Measurements from ENCODE around the gene PIGX.

Gene PIGX

GRCh38 chr3:196711838-196712513, at the start of gene PIGX, which contains the start of gene CEP19:
Gene PIGX, plus strand, starts transcription at chr3:196712377.
Gene CEP19, minus strand, starts transcription at chr3:196712250. Its CDS starts 3,593 bp downstream, at chr3:196708657.
- H3K9me3 ChIP-seq (replicated peaks in 1 of 11), result no peaks in the 10 kb centered on the region
- no peak for TF ChIP-seq Cebpa-rat (IDR thresholded peaks at IDR 0.05)
- peak within 1 kb of the TSS; percentile 79 to 92 (median 82) for H3K4me3 ChIP-seq
- peak within 1 kb of the TSS; percentile 73 to 95 (median 85) for H3K4me2 ChIP-seq
- peak within 1 kb of the TSS; percentile 69 to 92 (median 87); a peak in 21 of 22 replicates for H3K27ac ChIP-seq
- H3K9ac ChIP-seq, result peak within 1 kb of the TSS; percentile 83 to 94 (median 89)
- H3K4me1 ChIP-seq, result peaks cover 21 to 53% (median 27%) of the 10 kb centered on the region in 10 experiments
- H3K27me3 ChIP-seq, result no peaks in the 10 kb centered on the region
- peaks cover 0 to 7% (median 0%) of the 10 kb centered on the region in 11 experiments; a peak in 2 of 22 replicates for H4K20me1 ChIP-seq
- peaks cover 0 to 17% (median 0%) of the 10 kb centered on the region in 11 experiments; a peak in 6 of 22 replicates for H3K36me3 ChIP-seq

GRCh38 chr3:196662711-196663571, 49.2 kb upstream of the PIGX start:
- peak overlapping the region in 2 of 11 experiments; percentile 20 to 37; a peak in 3 of 22 replicates for H3K4me2 ChIP-seq
- H4K20me1 ChIP-seq, result peaks cover 19 to 58% (median 26%) of the 10 kb centered on the region in 11 experiments; a peak in 18 of 22 replicates
- peak overlapping the region in 8 of 11 experiments; percentile 0 to 52 (median 14); a peak in 10 of 22 replicates for H3K27ac ChIP-seq
- no peaks in the 10 kb centered on the region for H3K27me3 ChIP-seq
- peaks cover 44 to 59% (median 58%) of the 10 kb centered on the region in 11 experiments for H3K36me3 ChIP-seq
- no peak for TF ChIP-seq Cebpa-rat (IDR thresholded peaks at IDR 0.05)
- no peak overlapping the region for H3K9ac ChIP-seq
- peaks cover 36 to 80% (median 42%) of the 10 kb centered on the region in 10 experiments for H3K4me1 ChIP-seq
- no peak overlapping the region for H3K4me3 ChIP-seq
- H3K9me3 ChIP-seq (replicated peaks in 1 of 11), result no peaks in the 10 kb centered on the region

- Histone ChIP-seq H3K4me2 (peak overlapping the region; percentile 54 to 72 (median 63)), H4K20me1 (peaks cover 2 to 25% (median 3%) of the 10 kb centered on the region in 11 experiments; a peak in 15 of 22 replicates), H3K36me3 (peaks cover 11 to 26% (median 25%) of the 10 kb centered on the region in 11 experiments), H3K27ac (peak overlapping the region; percentile 47 to 83 (median 72)), H3K27me3 (no peaks in the 10 kb centered on the region), H3K9ac (peak overlapping the region in 10 of 11 experiments; percentile 35 to 68 (median 54); a peak in 16 of 22 replicates), H3K4me3 (no peak overlapping the region), H3K9me3 (replicated peaks in 1 of 11) (no peaks in the 10 kb centered on the region), H3K4me1 (peaks cover 67 to 97% (median 74%) of the 10 kb centered on the region in 10 experiments)
- TF ChIP-seq Cebpa-rat (IDR thresholded peaks at IDR 0.05), result peak in 6 of 11 experiments; percentile 36 to 85 (median 50); a peak in 9 of 22 replicates
Observed at GRCh38 chr3:196666001-196666867, 45.9 kb upstream of the PIGX start.

- Histone ChIP-seq H3K27ac (peak overlapping the region; percentile 47 to 83 (median 72); a peak in 19 of 22 replicates), H4K20me1 (peaks cover 0 to 16% (median 0%) of the 10 kb centered on the region in 11 experiments; a peak in 4 of 22 replicates), H3K9ac (peak overlapping the region in 6 of 11 experiments; percentile 48 to 68 (median 57); a peak in 8 of 22 replicates), H3K36me3 (peaks cover 3 to 17% (median 16%) of the 10 kb centered on the region in 11 experiments; a peak in 21 of 22 replicates), H3K4me2 (peak overlapping the region; percentile 54 to 72 (median 63)), H3K4me3 (no peak overlapping the region), H3K9me3 (replicated peaks in 1 of 11) (no peaks in the 10 kb centered on the region), H3K4me1 (peaks cover 77 to 100% (median 83%) of the 10 kb centered on the region in 10 experiments), H3K27me3 (no peaks in the 10 kb centered on the region)
- TF ChIP-seq Cebpa-rat (IDR thresholded peaks at IDR 0.05), result no peak
Observed at GRCh38 chr3:196667056-196667825, 44.9 kb upstream of the PIGX start.

GRCh38 chr3:196670339-196670738, 41.8 kb upstream of the PIGX start:
- H3K9ac ChIP-seq, result peak overlapping the region; percentile 71 to 80 (median 77)
- no peaks in the 10 kb centered on the region for H3K27me3 ChIP-seq
- peaks cover 0 to 14% (median 0%) of the 10 kb centered on the region in 11 experiments; a peak in 5 of 22 replicates for H3K36me3 ChIP-seq
- peak overlapping the region; percentile 72 to 90 (median 84) for H3K27ac ChIP-seq
- H3K9me3 ChIP-seq (replicated peaks in 1 of 11), result peaks cover 0 to 12% (median 7%) of the 10 kb centered on the region in 11 experiments; a peak in 6 of 22 replicates
- no peaks in the 10 kb centered on the region for H4K20me1 ChIP-seq
- TF ChIP-seq Cebpa-rat (IDR thresholded peaks at IDR 0.05), result no peak
- H3K4me3 ChIP-seq, result peak overlapping the region; percentile 37 to 64 (median 51); a peak in 18 of 20 replicates
- H3K4me2 ChIP-seq, result peak overlapping the region; percentile 76 to 89 (median 85)
- H3K4me1 ChIP-seq, result peaks cover 74 to 81% (median 78%) of the 10 kb centered on the region in 10 experiments

- H3K4me2 ChIP-seq, result peak overlapping the region in 1 of 11 experiments; percentile 86; a peak in 1 of 22 replicates
- no peaks in the 10 kb centered on the region for H4K20me1 ChIP-seq
- H3K27me3 ChIP-seq, result no peaks in the 10 kb centered on the region
- peaks cover 0 to 21% (median 3%) of the 10 kb centered on the region in 11 experiments; a peak in 7 of 22 replicates for H3K36me3 ChIP-seq
- peaks cover 48 to 71% (median 63%) of the 10 kb centered on the region in 10 experiments for H3K4me1 ChIP-seq
- TF ChIP-seq Cebpa-rat (IDR thresholded peaks at IDR 0.05), result no peak
- H3K4me3 ChIP-seq, result no peak overlapping the region
- H3K27ac ChIP-seq, result no peak overlapping the region
- no peak overlapping the region for H3K9ac ChIP-seq
- peaks cover 0 to 18% (median 10%) of the 10 kb centered on the region in 11 experiments; a peak in 9 of 22 replicates for H3K9me3 ChIP-seq (replicated peaks in 1 of 11)
Observed at GRCh38 chr3:196673632-196674031, 38.5 kb upstream of the PIGX start.

- no peaks in the 10 kb centered on the region for H3K27me3 ChIP-seq
- peak overlapping the region in 7 of 11 experiments; percentile 5 to 58 (median 52); a peak in 12 of 22 replicates for H3K27ac ChIP-seq
- peak overlapping the region in 5 of 11 experiments; percentile 18 to 52 (median 33); a peak in 5 of 22 replicates for H3K9ac ChIP-seq
- no peak for TF ChIP-seq Cebpa-rat (IDR thresholded peaks at IDR 0.05)
- no peak overlapping the region for H3K4me3 ChIP-seq
- H3K9me3 ChIP-seq (replicated peaks in 1 of 11), result peaks cover 13 to 36% (median 24%) of the 10 kb centered on the region in 11 experiments
- H3K36me3 ChIP-seq, result peaks cover 5 to 42% (median 13%) of the 10 kb centered on the region in 11 experiments; a peak in 20 of 22 replicates
- H4K20me1 ChIP-seq, result no peaks in the 10 kb centered on the region
- peak overlapping the region in 8 of 11 experiments; percentile 1 to 85 (median 66); a peak in 14 of 22 replicates for H3K4me2 ChIP-seq
- H3K4me1 ChIP-seq, result peaks cover 11 to 39% (median 27%) of the 10 kb centered on the region in 10 experiments; a peak in 19 of 20 replicates
Observed at GRCh38 chr3:196677353-196677752, 34.8 kb upstream of the PIGX start.

All from BLaER1 treated with 17β-estradiol and CSF1 and Interleukin-3, amounts not matched to agents 10 nM and 100 nM (cell line).